HG03108 (cell line): ENCODE measurements around the gene RBBP8NL.

Experiments
- ATAC-seq: cut with Tn5 transposase; IDR thresholded peaks from one replicate; pipeline ENCODE4 v1.9.1; 2021; ENCODE audit warnings: moderate library complexity; ENCODE audit not compliant: unreplicated experiment

RBBP8NL gene

DNA sequence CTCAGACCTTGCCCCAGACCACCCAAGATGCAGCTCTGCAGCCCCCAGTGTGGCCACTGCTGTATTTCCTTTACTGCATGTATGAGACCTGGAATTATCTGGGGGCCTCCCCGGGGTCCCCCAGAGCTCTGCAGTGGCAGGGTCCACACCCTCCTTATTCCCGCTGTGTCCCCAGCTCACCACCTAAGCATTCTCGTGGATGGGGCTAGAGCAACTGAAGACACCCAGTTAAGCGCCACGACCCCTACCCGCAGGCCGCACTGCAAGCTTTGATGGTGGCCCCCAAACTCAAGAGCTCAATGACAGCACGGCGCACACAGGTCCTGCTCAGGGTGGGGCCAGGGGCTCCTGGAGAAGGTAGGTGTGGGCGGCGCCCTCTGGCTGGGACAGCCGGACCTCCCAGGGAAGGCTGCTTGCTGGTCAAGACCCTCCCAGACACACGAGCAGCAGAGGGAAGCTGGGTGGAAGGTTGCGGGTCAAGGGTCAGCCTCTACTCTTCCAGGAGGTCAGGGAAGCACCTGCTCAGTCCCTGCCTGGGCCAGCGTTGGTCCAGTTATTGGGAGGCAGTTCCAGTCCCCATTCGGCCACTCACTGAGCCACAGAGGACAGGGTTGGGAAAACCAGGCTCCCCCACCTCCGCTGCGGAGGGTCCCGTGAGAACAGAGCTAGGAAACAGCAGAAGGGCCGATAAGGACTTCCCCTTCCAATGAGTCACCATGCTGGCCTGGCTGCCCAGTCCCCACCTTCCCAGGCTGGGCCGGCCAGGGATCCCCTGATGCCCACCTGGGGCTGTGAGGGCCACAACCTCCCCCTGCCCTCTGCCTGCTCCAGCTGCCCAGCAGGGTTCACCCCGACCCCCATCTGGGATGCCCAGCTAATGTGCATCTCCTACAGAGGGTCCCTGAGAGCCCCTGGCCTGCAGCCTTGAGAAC lies 63.2 kb downstream of the RBBP8NL start:
- no peak for ATAC-seq

DNA sequence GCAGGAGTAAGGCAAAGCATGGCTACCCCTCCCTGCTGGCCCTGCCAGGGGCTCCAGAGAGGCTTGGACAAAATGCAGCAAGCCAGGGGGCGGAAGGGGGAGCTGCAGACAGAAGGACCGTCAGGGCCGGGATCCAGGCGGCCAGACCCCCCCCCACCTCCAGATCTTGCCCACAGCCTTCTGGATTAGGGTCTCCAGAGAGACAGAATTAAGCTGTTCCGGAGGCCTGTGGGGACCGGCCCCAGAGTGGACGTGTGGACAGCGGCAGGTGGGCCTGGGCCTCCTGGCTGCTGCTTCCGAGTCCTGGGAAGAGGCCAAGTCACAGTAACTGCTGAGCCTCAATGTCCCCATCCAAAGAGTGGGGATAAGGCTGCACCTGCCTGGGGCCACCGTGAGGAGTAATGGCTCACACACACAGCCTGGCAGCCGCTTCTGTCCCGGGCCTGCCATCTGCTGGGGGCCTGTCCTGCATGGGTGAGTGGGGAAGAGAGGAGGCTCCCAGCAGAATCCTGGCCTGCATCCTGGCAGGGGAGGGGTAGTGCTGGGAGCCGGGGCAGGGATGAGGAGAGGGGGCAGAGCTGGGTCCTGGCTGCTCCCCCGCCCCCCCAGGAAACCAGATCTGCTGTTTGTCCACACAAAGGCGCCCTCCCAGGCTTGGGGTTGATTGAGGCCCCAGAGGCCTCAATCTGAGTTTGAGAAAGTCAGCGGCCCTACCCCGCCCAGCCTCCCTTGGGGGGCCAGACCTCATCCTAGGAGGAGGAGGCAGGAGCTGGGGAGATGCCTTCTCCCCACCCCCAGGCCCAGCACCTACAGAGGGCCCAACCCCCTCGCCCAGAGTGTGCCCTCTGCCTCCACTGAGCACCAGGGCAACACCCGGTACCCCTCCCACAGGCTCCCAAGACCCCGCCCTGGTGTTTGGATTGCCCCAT lies 64.1 kb downstream of the RBBP8NL start:
- no peak for ATAC-seq

- ATAC-seq, result no peak
Measured at GRCh38 chr20:62362590-62362940, 64.8 kb downstream of the RBBP8NL start.

DNA sequence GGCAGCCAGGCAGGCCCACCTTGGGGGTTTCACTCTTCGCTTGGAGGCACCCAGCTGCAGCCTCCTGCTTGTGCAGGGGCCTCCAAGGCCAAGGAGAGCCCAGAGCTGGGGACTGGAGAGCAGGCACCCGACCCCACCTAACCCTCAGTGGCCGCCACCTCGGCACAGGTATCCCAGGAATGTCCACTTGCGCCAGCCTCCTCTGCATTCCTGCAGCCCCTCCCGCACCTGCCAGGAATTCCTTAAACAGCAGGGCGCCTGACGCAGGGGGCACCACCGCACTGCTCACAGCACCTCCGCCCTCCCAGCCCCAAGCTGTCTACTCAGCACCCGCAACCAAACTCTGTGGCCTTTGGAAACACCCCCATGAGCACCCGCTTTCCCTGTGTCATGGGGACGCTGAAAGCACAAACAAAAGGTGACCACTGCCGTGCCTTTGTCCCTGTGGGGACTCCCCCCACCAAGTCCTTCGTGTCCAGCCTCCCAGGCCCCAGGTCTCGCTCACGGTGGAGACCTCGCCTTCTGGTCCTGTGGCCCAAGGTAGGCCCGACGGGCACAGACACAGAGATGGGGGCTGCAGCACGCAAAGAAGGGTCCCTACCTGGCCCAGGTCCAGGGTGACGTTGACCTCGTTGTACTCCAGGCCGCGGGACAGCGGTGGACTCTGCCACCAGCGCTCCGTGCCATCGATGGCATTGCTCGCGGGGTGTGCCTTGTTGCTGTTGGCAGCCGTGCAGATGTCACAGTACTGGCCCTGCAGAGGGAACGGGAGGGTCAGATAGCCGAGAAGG lies 65.3 kb downstream of the RBBP8NL start:
- no peak for ATAC-seq

- no peak for ATAC-seq
Measured at GRCh38 chr20:62360854-62361798, 66.2 kb downstream of the RBBP8NL start.
